DND-41 (cell line): ENCODE data around the gene MMD.

ENCODE experiments used
- CTCF ChIP-seq: IDR thresholded peaks from 2 replicates; pipeline ENCODE4 v1.5.1; 2012; ENCODE audit warnings: borderline replicate concordance, low read length, moderate library complexity, mild to moderate bottlenecking; ENCODE audit not compliant: poor library complexity, severe bottlenecking; ENCODE audit errors: extremely low read depth
- EZH2 ChIP-seq: IDR thresholded peaks from 3 replicates; pipeline ENCODE4 v1.6.1; 2012; ENCODE audit warnings: borderline replicate concordance, low read depth, mild to moderate bottlenecking, moderate library complexity, low read length, inconsistent platforms; ENCODE audit not compliant: severe bottlenecking

GRCh38 chr17:55427587-55427882, 5.9 kb upstream of the MMD start:
- TF ChIP-seq CTCF (no peak), EZH2 (no peak)
